Activated CD8-positive, alpha-beta memory T cell treated with anti-CD3 and anti-CD28 coated beads, Interleukin-2, amount 50 U/mL, for 24 hours (primary cell): ENCODE data around the gene OR7E24.
A peak's percentile ranks its signal among the peaks of the same experiment; 100 is the strongest.
"Not testable (repeated sequence)": the region's sequence is repeated elsewhere in the genome, so short reads cannot be mapped to it uniquely, and the experiment has no call there.

Experiments
- DNase-seq: peaks from one replicate; pipeline ENCODE4 v3.0.0-alpha.2; 2020; ENCODE audit errors: extremely low read depth

The OR7E24 gene

GRCh38 chr19:9250630-9251029 is at the start of gene OR7E24:
Gene OR7E24, plus strand, starts transcription at chr19:9250930. Its CDS starts 114 bp downstream, at chr19:9251044.
- no peak for DNase-seq

DNA sequence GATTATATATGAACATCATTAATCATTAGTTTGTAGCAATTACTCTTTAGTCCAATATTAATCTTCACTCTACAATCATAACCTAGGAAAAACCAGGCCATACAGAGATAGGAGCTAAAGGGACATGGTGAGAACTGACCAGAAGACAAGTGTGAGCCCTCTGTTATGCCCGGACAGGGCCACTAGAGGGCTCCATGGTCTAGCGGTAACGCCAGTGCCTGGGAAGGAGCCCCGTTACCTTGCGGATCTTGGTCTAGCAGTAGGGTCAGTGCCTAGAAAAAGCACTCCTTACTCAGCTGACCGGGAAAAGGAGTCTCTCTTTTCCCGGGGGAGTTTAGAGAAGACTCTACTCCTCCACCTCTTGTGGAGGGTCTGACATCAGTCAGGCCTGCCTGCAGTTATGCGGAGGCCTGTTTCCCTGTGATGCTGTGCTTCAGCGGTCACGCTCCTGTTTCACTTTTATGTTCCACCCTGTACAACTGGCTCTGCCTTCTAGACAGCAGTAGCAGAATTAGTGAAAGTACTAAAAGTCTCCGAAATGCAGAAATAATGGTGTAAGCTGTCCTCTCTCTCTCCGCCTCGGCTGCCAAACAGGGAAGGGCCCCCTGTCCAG is 45.1 kb upstream of the OR7E24 start:
- peak; percentile 10 for DNase-seq

DNA sequence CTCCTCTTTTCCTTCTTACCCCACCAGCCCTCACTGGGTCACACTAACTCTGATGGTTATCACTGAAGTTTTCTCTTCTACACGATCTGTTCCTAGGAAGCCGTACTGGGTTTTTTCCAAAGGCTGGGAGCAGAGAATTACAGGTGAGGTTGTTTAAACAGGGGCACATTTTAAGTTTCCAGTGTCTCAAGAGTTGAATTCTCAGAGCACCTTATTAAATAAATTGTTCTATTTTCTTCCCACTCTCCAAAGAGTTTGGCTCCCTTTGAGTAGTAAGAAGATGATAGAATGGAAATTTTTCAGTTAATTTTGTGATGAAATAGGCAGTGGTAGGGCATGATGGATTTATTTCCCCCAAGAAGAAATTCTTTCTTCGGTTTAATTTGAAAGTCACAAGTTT is 31.2 kb upstream of the OR7E24 start, which contains the start of gene OR7D4:
OR7D4 (minus strand) TSS at position 101 of the 400 bp plus-strand sequence. CDS start 4,752 bp downstream, outside the sequence.
- DNase-seq: no peak

GRCh38 chr19:9251236-9251635 is 506 bp downstream of the OR7E24 start:
- no peak for DNase-seq

- DNase-seq: not testable (repeated sequence)
These were observed 32.8 kb downstream of the OR7E24 start for GRCh38 chr19:9283485-9283884.

DNA sequence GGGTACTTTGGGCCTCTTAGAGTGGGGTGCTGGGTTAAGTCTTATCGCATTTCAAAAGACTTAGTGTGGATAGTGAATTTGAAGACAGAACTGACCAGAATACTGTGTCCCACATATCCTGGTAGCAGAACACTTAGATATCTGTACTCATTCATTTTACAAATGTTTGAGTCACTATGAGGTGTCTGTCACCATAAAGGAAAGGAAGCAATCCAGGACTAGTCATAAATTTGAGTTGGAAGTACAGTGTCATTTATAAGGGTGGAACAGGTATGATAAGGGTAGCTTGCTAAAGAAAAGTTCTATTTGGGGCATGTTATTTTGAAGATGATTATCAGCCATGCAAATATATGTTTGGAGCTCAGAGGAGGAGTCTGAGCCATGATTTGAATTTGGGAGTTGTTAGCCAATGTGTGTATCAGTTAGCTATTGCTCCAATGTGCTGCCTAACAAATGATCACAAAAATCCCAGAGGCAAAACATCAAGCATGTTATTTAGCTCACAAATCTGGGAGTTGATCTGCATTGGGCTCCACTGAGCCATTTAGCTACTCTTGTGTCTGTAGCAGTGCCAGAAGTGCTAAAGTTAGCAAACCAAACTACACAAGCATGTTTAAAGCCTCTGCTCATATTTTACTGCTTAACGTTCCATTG is 38.6 kb downstream of the OR7E24 start:
- no peak for DNase-seq

DNA sequence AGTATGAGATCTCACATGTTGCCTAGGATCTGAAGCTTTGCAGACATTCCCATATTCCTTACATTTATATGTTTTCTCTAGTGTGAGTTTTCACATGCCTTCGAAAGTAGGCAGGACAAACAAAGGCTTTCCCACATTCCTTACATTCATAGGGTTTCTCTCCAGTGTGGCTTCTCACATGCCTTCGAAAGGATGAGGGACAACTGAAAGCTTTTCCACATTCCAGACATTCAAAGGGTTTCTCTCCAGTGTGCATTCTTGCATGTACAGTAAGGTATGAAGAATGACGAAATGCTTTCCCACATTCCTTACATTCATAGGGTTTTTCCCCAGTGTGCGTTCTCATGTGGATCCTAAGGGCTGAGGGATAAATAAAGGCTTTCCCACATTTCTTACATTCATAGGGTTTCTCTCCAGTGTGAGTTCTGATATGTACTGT is 44.7 kb downstream of the OR7E24 start:
- no peak for DNase-seq

DNA sequence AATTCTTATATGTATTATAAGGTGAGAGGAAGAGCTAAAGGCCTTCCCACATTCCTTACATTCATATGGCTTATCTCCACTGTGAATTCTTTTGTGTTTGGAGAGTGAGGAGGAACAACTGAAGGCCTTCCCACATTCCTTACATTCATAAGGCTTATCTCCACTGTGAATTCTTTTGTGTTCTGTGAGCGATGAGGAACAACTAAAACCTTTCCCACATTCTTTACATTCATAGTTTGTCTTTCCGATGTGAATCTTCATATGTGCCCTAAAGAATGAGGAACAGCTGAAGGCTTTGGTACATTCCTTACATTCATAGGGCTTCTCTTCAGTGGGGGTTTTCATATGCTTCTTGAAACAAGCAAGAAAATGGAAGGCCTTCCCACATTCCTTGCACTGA is 45.6 kb downstream of the OR7E24 start:
- no peak for DNase-seq
